T-cell (primary cell): ENCODE results near the gene SLC25A42. TPM values are rescaled to one million over a fixed set of nuclear protein-coding genes. Genes with fewer than 3 reads are reported as not detected.
"Not testable (repeated sequence)": the region's sequence is repeated elsewhere in the genome, so short reads cannot be mapped to it uniquely, and the experiment has no call there.

ENCODE experiments used
- ATAC-seq, 4 experiments: fragments of 200-7000 bp in 3 of 4; fragments of 150-1000 bp in 1 of 4; cut with Tn5 transposase; replicated peaks in 1 of 4; 1 replicate in 3 of 4; 2 replicates in 1 of 4; pipeline ENCODE4 v1.10.0; 2021; ENCODE audit warnings: moderate library complexity in 3 of 4, mild to moderate bottlenecking in 2 of 4, moderate number of reproducible peaks in 1 of 4
- CTCF ChIA-PET, 2 donors: fragments of 300-600 bp; sonication (Branson Sonifier 250); formaldehyde crosslinking; loops; one replicate each; lab custom pipeline; 2022; ENCODE audit warnings: antibody characterized with exemption in 2 of 2; lab: Charles Lee
- POLR2A ChIA-PET, 2 donors: fragments of 300-600 bp; sonication (Branson Sonifier 250); formaldehyde crosslinking; loops; one replicate each; lab custom pipeline; 2022; ENCODE audit warnings: antibody characterized with exemption in 2 of 2; lab: Charles Lee
- DNase-seq, 35 experiments: peaks; one replicate each; pipeline versions ENCODE4 v3.0.0 to v3.0.0-alpha.2; 2013 to 2023
- H3K27ac ChIP-seq: one replicate; pipeline ENCODE4 v1.5.1; 2013; ENCODE audit warnings: low read length
- H3K27me3 ChIP-seq, 2 experiments: replicated peaks in 1 of 2; 1 replicate in 1 of 2; 2 replicates in 1 of 2; pipeline versions ENCODE4 v1.6.1 to v1.7.0; 2013; ENCODE audit warnings: low read length in 1 of 2, mixed read lengths in 1 of 2; ENCODE audit not compliant: control insufficient read depth in 2 of 2, insufficient read depth in 2 of 2; ENCODE audit errors: extremely low read depth in 1 of 2
- H3K36me3 ChIP-seq, 2 donors: 1 replicate in 1 of 2; 2 replicates in 1 of 2; pipeline versions ENCODE4 v1.6.1 to v1.7.0; 2013; ENCODE audit warnings: low read length in 1 of 2; ENCODE audit not compliant: control insufficient read depth in 2 of 2, insufficient read depth in 1 of 2; ENCODE audit errors: extremely low read depth in 1 of 2
- H3K4me1 ChIP-seq, 2 experiments: 1 replicate in 1 of 2; 2 replicates in 1 of 2; pipeline versions ENCODE4 v1.6.1 to v1.7.0; 2013; ENCODE audit warnings: low read length in 2 of 2, mixed read lengths in 1 of 2; ENCODE audit not compliant: insufficient read depth in 2 of 2, control insufficient read depth in 1 of 2; ENCODE audit errors: extremely low read depth in 1 of 2
- H3K4me3 ChIP-seq, 2 donors: 1 replicate in 1 of 2; 2 replicates in 1 of 2; pipeline versions ENCODE4 v1.5.1 to v1.7.0; 2013; ENCODE audit warnings: mild to moderate bottlenecking in 2 of 2, low read length in 1 of 2, moderate library complexity in 1 of 2; ENCODE audit not compliant: control insufficient read depth in 1 of 2; ENCODE audit errors: extremely low read depth in 1 of 2
- H3K9me3 ChIP-seq: 2 replicates; pipeline ENCODE4 v1.7.0; 2013
- H3K27ac Mint-ChIP-seq, 2 donors: one replicate each; pipeline ENCODE4 v1.8.0; 2020 to 2021; ENCODE audit warnings: mild to moderate bottlenecking in 2 of 2, mixed read lengths in 2 of 2
- H3K27me3 Mint-ChIP-seq, 2 donors: one replicate each; pipeline ENCODE4 v1.8.0; 2021 to 2022; ENCODE audit warnings: mixed read lengths in 2 of 2
- H3K36me3 Mint-ChIP-seq: one replicate; pipeline ENCODE4 v1.8.0; 2021; ENCODE audit warnings: mixed read lengths
- H3K4me1 Mint-ChIP-seq, 3 donors: one replicate each; pipeline ENCODE4 v1.8.0; 2020 to 2022; ENCODE audit warnings: mixed read lengths in 3 of 3, mild to moderate bottlenecking in 1 of 3
- H3K4me3 Mint-ChIP-seq, 3 donors: one replicate each; pipeline ENCODE4 v1.8.0; 2020 to 2022; ENCODE audit warnings: mild to moderate bottlenecking in 3 of 3, mixed read lengths in 3 of 3, moderate library complexity in 3 of 3
- H3K9me3 Mint-ChIP-seq, 3 donors: one replicate each; pipeline ENCODE4 v1.8.0; 2020 to 2022; ENCODE audit warnings: mixed read lengths in 3 of 3
- WGBS: methylation state at CpG from one replicate; pipeline ENCODE4 v1.1.5; 2013; ENCODE audit warnings: missing lambda C conversion rate; ENCODE audit not compliant: insufficient coverage; 5-methylcytosine and 5-hydroxymethylcytosine counted together
- total RNA-seq, 35 experiments: library from RNA in 6 of 35; stranded (reverse) in 6 of 35; fragments of 120-200 nt in 1 of 35; gene quantifications; one replicate each; pipeline versions ENCODE4 v1.2.1 to v1.2.4 and lab custom pipeline; 2013 to 2026

Gene SLC25A42
- total RNA-seq, 5 donors from 2014 or later (not counting 1 experiment from before 2014, with no cell fraction given), result 24.9 to 35.0 (median 30.5) TPM

- Mint-ChIP-seq H3K27ac (no peak overlapping the region), H3K9me3 (peaks cover 0 to 4% (median 4%) of the 10 kb centered on the region in 3 donors), H3K27me3 (no peaks in the 10 kb centered on the region), H3K36me3 (peaks cover 10% of the 10 kb centered on the region), H3K4me1 (peaks cover 16 to 28% (median 19%) of the 10 kb centered on the region in 3 donors), H3K4me3 (no peak overlapping the region)
- no peaks in the 10 kb centered on the region for H3K27me3 ChIP-seq
- POLR2A ChIA-PET, result no interaction called here
- ATAC-seq, result no peak
- CTCF ChIA-PET, result no interaction called here
- no peaks in the 10 kb centered on the region for H3K9me3 ChIP-seq
- no peaks in the 10 kb centered on the region for H3K36me3 ChIP-seq
- H3K27ac ChIP-seq, result no peak overlapping the region
- DNase-seq, result no peak
- 98% methylated on average over 12 of the region's 12 CpGs for WGBS
- peaks cover 3 to 18% of the 10 kb centered on the region in 2 experiments for H3K4me1 ChIP-seq
- no peak overlapping the region for H3K4me3 ChIP-seq
These were observed 69.1 kb downstream of the SLC25A42 start for GRCh38 chr19:19132912-19133311.

DNA sequence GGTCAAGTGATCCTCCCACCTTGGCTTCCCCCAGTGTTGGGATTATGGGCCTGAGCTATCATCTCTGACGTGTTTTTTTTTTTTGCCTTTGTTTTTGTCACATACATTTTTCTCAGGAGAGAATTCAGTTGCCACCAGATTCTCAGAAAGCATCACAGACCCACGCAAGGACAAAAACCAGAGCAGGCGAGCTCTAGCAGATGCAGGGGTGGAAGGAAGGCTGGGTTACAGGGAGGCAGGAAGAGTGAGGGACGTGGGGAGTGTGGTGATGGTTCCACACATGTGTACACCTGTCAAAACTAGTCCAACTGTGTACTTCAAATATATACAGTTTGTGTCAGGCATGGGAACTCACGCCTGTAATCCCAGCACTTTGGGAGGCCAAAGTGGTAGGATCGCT, 70.2 kb downstream of the SLC25A42 start:
- CTCF ChIA-PET, result interaction anchor here in 1 of 2 donors (0.6 kb wide), 1 partner anchor 12 kb away, joined by 3 read pairs; no protein-coding TSS in a partner anchor
- Mint-ChIP-seq H3K27me3 (no peaks in the 10 kb centered on the region), H3K4me1 (peaks cover 26 to 38% (median 30%) of the 10 kb centered on the region in 3 donors), H3K9me3 (peaks cover 0 to 4% (median 4%) of the 10 kb centered on the region in 3 donors), H3K4me3 (no peak overlapping the region), H3K27ac (no peak overlapping the region), H3K36me3 (peaks cover 10% of the 10 kb centered on the region)
- H3K27ac ChIP-seq, result no peak overlapping the region
- peaks cover 3 to 27% of the 10 kb centered on the region in 2 experiments for H3K4me1 ChIP-seq
- ATAC-seq, result no peak
- no peak overlapping the region for H3K4me3 ChIP-seq
- 90% methylated on average over 2 of the region's 6 CpGs for WGBS
- POLR2A ChIA-PET, result interaction anchor here in 1 of 2 donors (0.6 kb wide), 1 partner anchor 45 kb away, joined by 3 read pairs; no protein-coding TSS in a partner anchor
- no peaks in the 10 kb centered on the region for H3K36me3 ChIP-seq
- DNase-seq, result no peak
- H3K9me3 ChIP-seq, result no peaks in the 10 kb centered on the region
- H3K27me3 ChIP-seq, result no peaks in the 10 kb centered on the region

DNA sequence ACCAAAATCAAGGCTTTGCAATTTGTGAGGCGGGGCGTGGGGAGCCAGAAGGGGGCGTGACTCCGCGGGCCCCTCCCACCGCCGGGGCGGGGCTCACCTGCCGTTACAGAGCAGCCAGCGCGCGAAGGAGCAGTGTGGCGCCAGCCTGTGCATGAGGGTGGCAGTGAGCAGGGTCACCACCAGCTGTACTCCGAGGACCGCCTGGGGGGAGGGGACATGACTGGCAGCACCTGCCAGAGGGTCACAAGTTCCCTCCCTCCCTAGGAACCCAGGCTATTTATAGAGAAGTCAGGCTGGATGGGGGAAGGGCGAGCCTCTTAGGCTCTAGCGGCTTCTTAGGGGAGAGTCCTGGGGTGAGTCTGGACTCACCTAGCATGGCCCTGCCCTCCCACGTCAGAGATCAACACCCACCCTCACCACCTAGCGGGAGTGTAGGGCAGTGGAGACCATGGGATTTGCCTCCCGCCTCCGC, 70.9 kb downstream of the SLC25A42 start:
- no peak overlapping the region for H3K4me3 Mint-ChIP-seq
- peaks cover 32 to 38% (median 35%) of the 10 kb centered on the region in 3 donors for H3K4me1 Mint-ChIP-seq
- H3K27me3 Mint-ChIP-seq, result peaks cover 0 to under 1% of the 10 kb centered on the region in 2 donors
- H3K9me3 Mint-ChIP-seq, result peaks cover 0 to 4% (median 4%) of the 10 kb centered on the region in 3 donors
- no peak overlapping the region for H3K27ac Mint-ChIP-seq
- DNase-seq, result peak in 30 of 35 experiments; percentile 7 to 66 (median 40)
- WGBS, result 30% methylated on average over 17 of the region's 21 CpGs
- Histone ChIP-seq H3K36me3 (no peaks in the 10 kb centered on the region), H3K9me3 (no peaks in the 10 kb centered on the region), H3K4me1 (peaks cover 3 to 31% of the 10 kb centered on the region in 2 experiments), H3K27me3 (peaks cover 0 to 2% of the 10 kb centered on the region in 2 experiments), H3K27ac (no peak overlapping the region), H3K4me3 (no peak overlapping the region)
- ChIA-PET POLR2A (no interaction called here), CTCF (interaction anchor here (0.6 kb wide), 2 partner anchors 9 to 235 kb away, joined by 3 to 7 read pairs; no protein-coding TSS in a partner anchor)
- ATAC-seq, result peak in 1 of 4 experiments; percentile 14
- H3K36me3 Mint-ChIP-seq, result peaks cover 7% of the 10 kb centered on the region

DNA sequence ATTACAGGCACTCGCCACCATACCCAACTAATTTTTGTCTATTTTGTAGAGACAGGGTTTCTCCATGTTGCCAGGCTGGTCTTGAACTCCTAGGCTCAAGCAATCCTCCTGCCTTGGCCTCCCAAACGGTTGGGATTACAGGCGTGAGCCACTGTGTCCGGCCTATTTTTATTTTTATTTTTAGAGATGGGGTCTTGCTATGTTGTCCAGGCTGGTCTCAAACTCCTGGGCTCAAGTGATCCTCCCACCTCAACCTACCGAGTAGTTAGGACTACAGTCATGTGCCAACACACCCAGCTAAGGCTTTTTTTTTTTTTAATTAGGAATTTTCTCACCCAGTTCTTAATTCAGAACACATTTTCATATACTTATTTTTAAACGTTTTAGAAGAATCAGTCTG, 71.9 kb downstream of the SLC25A42 start:
- H3K27ac Mint-ChIP-seq, H3K4me3 ChIP-seq, ATAC-seq, DNase-seq, H3K27ac ChIP-seq, H3K9me3 ChIP-seq, H3K27me3 Mint-ChIP-seq, H3K36me3 Mint-ChIP-seq, H3K27me3 ChIP-seq, H3K9me3 Mint-ChIP-seq, H3K4me3 Mint-ChIP-seq, CTCF ChIA-PET, H3K36me3 ChIP-seq: not testable (repeated sequence)
- WGBS, result no CpG with 5 or more reads among the region's 6 CpGs
- peaks cover 3 to 32% of the 10 kb centered on the region in 2 experiments for H3K4me1 ChIP-seq
- POLR2A ChIA-PET, result interaction anchor here in 1 of 2 donors (0.6 kb wide), 1 partner anchor 453 kb away, joined by 5 read pairs; no protein-coding TSS in a partner anchor
- peaks cover 32 to 38% (median 36%) of the 10 kb centered on the region in 3 donors for H3K4me1 Mint-ChIP-seq

- Histone ChIP-seq H3K4me1 (peaks cover 3 to 32% of the 10 kb centered on the region in 2 experiments), H3K36me3 (no peaks in the 10 kb centered on the region), H3K27ac (peak overlapping the region; percentile 70), H3K9me3 (no peaks in the 10 kb centered on the region), H3K27me3 (peaks cover 0 to 7% of the 10 kb centered on the region in 2 experiments), H3K4me3 (peak overlapping the region; percentile 88 to 95)
- peak overlapping the region in 1 of 2 donors; percentile 97 for H3K27ac Mint-ChIP-seq
- H3K4me1 Mint-ChIP-seq, result peaks cover 32 to 38% (median 36%) of the 10 kb centered on the region in 3 donors
- ATAC-seq (no peak), DNase-seq (no peak)
- H3K36me3 Mint-ChIP-seq, result no peaks in the 10 kb centered on the region
- H3K9me3 Mint-ChIP-seq, result no peaks in the 10 kb centered on the region
- peaks cover 0 to 2% of the 10 kb centered on the region in 2 donors for H3K27me3 Mint-ChIP-seq
- 41% methylated on average over 22 of the region's 25 CpGs for WGBS
- ChIA-PET CTCF (no interaction called here), POLR2A (interaction anchor here in 1 of 2 donors (0.5 kb wide), 1 partner anchor 858 kb away, joined by 16 read pairs; no protein-coding TSS in a partner anchor)
- peak overlapping the region; percentile 88 to 98 (median 90) for H3K4me3 Mint-ChIP-seq
These were observed 73.8 kb downstream of the SLC25A42 start for GRCh38 chr19:19137556-19138108.

DNA sequence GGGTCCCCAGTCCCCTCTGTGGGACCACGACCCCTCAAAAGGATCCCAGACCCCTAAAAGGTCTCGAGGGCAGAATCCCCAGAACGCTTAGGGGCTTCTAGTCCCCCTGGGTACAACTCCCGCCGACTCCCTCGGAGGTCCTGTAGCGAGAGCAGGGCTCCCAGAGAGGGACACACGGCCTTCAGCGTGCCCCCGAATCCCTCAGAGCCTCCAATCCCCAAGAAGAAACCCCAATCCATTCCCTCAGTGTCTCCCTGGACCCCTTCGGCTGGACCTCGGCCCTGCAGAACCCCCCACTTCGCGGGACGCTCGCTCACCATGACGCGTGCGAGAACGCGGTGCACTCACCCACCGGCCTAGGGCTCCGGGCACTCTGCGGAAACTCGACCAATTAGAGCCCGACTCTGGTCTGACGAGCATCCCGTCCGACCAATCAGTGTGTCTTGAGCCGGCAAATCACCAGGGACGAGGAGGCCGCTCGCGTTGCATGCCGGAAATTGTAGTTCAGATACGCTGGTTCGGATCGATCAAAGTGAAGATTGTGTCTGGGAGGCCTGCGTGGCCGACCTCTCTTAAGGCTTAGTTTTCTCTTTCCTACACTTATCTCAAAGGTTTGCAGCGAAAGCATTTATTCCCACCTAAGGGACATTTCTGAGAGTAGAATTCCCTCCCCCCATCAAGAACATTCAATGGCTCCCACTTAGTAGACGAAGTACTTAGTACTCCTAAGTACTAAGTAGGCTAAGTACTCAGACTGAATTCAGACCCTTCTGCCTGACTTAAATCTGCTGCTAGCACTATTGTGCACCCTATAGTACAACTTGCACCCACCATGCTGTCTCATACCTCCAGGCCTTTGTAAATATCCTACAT, 74.6 kb downstream of the SLC25A42 start, which contains the start of gene TMEM161A:
Gene TMEM161A (minus strand): TSS at position 370 of the 873 bp plus-strand sequence. CDS start 50 bp downstream, at position 320.
- DNase-seq (peak; percentile 90 to 99 (median 95)), ATAC-seq (peak; percentile 100)
- Histone ChIP-seq H3K27ac (peak within 1 kb of the TSS; percentile 70), H3K36me3 (no peaks in the 10 kb centered on the region), H3K4me1 (peaks cover 3 to 32% of the 10 kb centered on the region in 2 experiments), H3K4me3 (peak within 1 kb of the TSS; percentile 88 to 95), H3K9me3 (no peaks in the 10 kb centered on the region), H3K27me3 (peaks cover 0 to 7% of the 10 kb centered on the region in 2 experiments)
- peak within 1 kb of the TSS; percentile 90 to 97 for H3K27ac Mint-ChIP-seq
- H3K4me1 Mint-ChIP-seq, result peaks cover 32 to 38% (median 36%) of the 10 kb centered on the region in 3 donors
- CTCF ChIA-PET, result no interaction called here
- H3K27me3 Mint-ChIP-seq, result peaks cover 0 to 2% of the 10 kb centered on the region in 2 donors
- 4% methylated on average over 33 of the region's 42 CpGs for WGBS
- no peaks in the 10 kb centered on the region for H3K9me3 Mint-ChIP-seq
- H3K4me3 Mint-ChIP-seq, result peak within 1 kb of the TSS; percentile 88 to 98 (median 90)
- H3K36me3 Mint-ChIP-seq, result no peaks in the 10 kb centered on the region
- POLR2A ChIA-PET, result no interaction called here
